HG02571 (cell line): ENCODE data around the gene SRSF12.
A peak's percentile ranks its signal among the peaks of the same experiment; 100 is the strongest.

ENCODE experiments used
- ATAC-seq: cut with Tn5 transposase; IDR thresholded peaks from one replicate; pipeline ENCODE4 v1.9.1; 2021; ENCODE audit warnings: mild to moderate bottlenecking, moderate library complexity; ENCODE audit not compliant: unreplicated experiment

The SRSF12 gene

DNA sequence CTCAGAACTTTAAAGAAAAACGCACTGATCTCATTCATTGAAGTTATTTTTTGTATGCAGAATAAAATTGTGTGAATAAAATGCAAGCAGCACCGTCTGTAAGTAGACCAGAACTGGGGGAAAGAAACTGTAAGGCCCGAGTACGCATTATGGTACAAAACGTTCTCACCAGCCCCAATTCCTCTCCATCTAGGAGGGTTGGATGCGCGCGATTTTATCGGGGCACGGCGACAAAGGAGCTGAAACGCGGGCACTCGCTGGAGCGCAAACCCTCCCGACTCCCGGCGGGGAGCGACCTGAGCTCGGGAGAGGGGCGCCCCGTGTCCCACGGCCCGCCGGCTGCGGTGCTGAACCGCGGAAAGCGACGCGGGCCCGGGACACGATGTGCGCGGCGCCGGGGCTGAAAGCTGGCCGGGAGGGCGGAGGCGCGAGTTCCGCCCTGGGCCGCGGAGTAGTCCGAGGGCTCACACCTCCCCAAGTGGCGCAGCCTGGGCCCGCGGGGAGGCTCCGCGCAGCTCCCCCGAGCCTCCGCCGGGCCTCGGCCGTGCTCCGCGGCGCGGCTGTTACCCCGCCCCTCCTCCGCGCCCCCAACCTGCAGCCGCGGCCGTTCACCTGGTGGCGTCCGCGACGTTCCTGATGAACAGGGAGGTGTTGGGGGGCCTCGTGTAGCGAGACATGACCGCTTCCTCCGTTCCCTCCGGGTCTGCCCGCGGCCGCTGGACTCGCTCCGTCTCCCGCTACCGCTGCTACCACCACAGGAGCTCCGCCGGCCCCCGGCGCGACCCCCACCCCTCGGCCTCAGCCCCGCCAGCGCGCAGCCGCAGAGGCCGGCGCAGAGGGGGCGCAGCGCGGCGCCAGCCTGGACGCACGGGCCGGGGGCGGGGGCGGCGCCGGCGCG, at the start of gene SRSF12:
Gene SRSF12 (minus strand): TSS at position 861 of the 898 bp plus-strand sequence. CDS start 184 bp downstream, at position 677.
- ATAC-seq: peak; percentile 65

GRCh38 chr6:89162047-89162371, 44.1 kb upstream of the SRSF12 start:
- no peak for ATAC-seq

GRCh38 chr6:89161326-89162046, 43.6 kb upstream of the SRSF12 start:
- ATAC-seq: no peak

DNA sequence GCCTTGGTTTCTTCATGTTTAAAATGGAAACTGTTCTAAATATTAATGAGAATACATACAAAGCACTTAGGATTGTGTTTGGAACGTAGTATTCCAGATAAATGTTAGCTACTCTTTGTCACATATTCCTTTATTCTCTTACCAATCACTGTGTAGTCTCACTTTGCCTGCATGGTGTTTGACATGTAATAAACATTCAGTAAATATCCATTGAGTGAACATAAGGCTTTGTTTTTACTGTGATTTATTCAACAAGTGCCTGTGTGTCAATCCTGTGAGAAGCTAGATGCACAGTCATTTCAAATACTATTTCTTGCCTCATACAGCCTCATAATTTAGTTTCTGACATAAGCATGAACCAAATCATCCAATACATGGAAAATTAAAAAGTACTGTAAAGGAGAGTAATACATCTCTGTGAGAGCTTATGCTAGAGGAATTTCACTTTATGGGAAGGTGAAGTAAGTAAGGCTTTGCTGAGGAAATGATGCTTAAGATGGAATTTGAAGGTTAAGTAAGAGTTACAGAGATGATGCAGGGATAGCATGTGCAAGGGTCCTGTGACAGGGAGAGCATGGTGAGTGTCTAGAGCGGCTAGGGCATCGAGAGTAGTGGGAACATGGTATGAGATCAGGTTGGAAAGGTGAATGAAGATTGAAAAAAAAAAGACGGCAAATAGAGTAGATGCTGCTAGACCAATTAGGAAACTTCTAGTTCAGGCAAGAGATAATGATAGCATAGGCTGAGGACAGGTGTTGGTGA, 42.6 kb upstream of the SRSF12 start:
- no peak for ATAC-seq

DNA sequence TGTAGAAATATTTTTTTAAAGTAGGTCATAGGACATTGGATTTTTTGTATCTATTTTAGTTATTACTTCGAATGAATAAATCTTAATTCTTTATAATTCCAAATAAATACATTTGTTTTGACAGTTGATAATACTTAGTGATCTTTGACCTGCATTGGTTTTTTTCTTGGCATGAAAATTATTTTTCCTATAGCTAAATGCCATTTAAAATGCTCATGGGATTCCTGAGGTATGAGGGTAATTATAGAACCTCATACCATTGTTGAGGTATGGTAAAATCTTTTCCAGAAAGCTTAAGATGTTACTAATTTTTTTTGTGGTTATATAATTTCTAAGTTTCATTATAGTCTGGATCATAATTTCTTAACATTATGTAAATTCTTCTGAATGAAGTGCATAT, 36.3 kb upstream of the SRSF12 start:
- no peak for ATAC-seq

- no peak for ATAC-seq
Observed at GRCh38 chr6:89148016-89148750, 30.3 kb upstream of the SRSF12 start.

DNA sequence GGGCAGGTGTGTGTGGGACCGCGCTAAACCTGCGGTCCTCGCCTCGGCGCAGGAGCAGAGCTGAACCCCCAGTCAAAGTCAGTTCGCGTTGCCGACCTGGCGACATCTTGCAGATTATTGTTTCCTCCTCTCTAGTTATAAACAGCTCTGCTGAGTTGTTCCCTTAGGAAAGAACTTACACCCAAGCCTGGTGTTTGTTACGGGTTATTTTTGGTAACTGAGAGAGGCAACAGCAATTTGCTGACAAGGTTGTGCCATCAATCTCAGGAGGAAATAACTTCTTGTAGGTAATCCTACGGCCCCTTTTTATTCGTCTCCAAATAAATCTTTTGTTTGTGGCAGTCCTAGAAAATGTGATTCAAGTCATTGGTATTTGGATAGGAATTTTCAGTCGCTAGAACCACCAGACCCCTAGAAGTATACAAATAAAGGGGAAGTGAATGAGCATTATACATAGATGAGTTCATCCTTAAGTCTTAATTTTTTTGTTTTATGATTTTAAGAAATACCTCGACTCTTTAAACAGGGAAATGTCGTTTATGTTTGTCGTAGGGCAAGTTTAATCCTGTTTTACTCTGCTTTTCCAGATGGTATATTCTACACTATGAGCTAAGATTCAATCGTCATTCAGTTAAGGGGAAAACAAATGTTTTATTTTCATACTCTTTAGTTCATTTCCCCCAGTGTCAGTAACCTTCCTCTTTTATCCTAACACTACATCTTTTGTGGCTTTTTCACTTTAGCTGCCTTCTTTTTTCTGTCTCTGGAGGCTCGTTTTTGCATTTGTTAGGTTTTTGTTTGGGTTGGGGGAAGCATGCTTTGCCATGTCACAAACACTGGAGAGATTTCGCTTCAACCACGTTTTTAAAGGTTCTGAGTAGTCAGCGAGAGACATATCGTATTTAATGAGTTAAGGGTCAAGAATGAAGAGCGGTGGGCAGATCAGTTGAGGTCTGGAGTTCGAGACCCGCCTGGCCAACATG, 29.1 kb upstream of the SRSF12 start:
- ATAC-seq: no peak

GRCh38 chr6:89145956-89146717, 28.3 kb upstream of the SRSF12 start, which contains the start of gene PM20D2:
PM20D2 (plus strand) TSS chr6:89146055; CDS start chr6:89146145, 90 bp downstream.
- peak; percentile 58 for ATAC-seq

DNA sequence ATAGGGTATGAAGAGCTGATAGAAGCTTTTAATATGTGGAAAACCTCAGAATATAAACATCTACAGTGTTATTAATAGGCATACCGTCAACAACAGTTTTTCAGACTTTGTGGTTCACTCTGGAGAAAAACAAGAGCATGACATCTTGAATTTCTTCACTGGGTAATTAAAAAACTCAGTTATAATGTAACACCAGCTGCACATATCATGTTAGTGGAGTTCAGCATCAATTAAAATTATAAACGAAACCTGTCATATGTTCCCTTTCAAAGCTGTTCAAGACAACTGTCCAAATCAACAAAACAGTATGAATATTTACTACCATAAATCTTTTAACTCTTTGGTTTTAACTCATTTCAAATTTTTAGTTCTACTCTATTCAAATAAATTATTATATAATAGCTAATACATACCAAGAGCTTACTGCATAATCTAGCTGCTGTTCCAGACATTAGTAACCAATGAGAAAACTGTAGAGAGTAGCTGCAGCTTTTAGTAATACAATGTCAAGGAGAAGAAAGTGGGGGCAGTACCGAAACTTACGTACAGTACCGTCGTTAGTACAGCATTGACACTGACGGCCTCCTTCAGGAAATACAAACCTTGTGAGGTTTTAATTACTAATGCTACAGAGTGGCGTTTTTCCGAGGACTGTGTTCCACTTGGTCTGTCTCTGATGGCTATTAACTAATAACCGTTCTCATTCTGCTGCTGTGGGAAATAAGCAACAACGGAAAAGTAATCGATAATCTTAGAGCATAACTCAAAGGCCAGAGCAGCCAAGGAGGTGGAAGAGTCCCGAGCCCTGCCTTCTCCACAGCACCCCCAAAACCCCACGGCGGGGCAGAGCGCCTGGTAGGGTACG, 27.5 kb upstream of the SRSF12 start:
- peak; percentile 63 for ATAC-seq

- ATAC-seq: peak; percentile 33
Observed at GRCh38 chr6:89144354-89144906, 26.6 kb upstream of the SRSF12 start.

- no peak for ATAC-seq
Observed at GRCh38 chr6:89140347-89141156, 22.7 kb upstream of the SRSF12 start.

GRCh38 chr6:89139509-89140346, 21.9 kb upstream of the SRSF12 start:
- no peak for ATAC-seq

- no peak for ATAC-seq
Observed at GRCh38 chr6:89138173-89138572, 20.3 kb upstream of the SRSF12 start.

- no peak for ATAC-seq
Observed at GRCh38 chr6:89134723-89135122, 16.9 kb upstream of the SRSF12 start.

DNA sequence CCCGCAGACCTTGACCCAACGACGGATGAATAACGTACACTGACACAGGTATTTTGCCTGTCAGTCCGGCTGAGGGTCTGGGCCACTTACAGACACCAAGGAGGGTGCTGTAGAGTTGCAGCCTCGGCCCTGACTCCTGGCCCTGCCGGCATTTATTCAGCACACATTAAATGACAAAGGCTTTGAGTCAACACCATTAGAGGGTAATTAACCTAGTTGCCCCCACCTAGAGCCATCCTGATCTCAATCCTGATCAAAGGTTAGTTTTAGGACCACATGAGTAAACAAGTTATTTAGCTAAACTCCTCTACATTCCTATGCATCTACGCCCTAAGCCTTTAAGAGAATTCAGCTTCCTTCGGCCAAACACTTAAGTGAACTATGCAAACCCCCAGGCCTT, 16.1 kb upstream of the SRSF12 start:
- ATAC-seq: no peak

DNA sequence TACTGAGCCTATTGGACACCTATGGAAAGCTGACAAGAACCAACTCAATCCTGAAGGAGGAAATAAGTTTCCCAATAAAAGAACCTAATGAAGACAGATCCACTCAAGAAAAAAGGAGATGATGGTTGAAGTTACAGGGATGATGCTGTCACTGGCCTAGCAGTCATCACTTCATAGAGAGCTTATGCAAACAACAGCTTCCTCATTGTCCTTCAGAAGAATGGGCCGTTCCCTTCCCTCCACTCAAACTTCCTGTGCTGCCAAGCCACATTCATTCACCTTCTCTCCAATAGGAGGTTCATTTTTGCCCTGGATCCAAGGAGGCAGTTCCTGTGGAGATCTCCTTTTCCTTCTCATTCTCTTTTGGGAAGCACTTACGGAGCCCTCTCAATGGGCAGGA, 14.2 kb upstream of the SRSF12 start:
- no peak for ATAC-seq
